Hepatocyte (in vitro differentiated cells): ENCODE measurements around the gene PRRC2A. TPM values are rescaled to one million over a fixed set of nuclear protein-coding genes. Genes with fewer than 3 reads are reported as not detected.

Source experiments
- DNase-seq: peaks from one replicate; pipeline ENCODE4 v3.0.0-alpha.2; 2016; ENCODE audit warnings: low spot score
- H2AFZ ChIP-seq: fragments of 200-600 bp; sonication (generic); 2 replicates; pipeline ENCODE4 v1.6.0; 2016; ENCODE audit warnings: antibody characterized with exemption, mild to moderate bottlenecking
- H3K27ac ChIP-seq: fragments of 200-600 bp; sonication (generic); 2 replicates; pipeline ENCODE4 v1.5.1; 2016; ENCODE audit warnings: mild to moderate bottlenecking
- H3K27me3 ChIP-seq: fragments of 200-600 bp; sonication (generic); 2 replicates; pipeline ENCODE4 v1.6.1; 2016
- H3K36me3 ChIP-seq: fragments of 200-600 bp; sonication (generic); replicated peaks from 2 replicates; pipeline ENCODE4 v1.5.1; 2016; ENCODE audit warnings: low read depth; ENCODE audit not compliant: insufficient read depth
- H3K4me1 ChIP-seq: fragments of 200-600 bp; sonication (generic); 2 replicates; pipeline ENCODE4 v1.5.1; 2016; ENCODE audit warnings: mild to moderate bottlenecking, moderate library complexity; ENCODE audit not compliant: insufficient read depth
- H3K4me2 ChIP-seq: fragments of 200-600 bp; sonication (generic); 2 replicates; pipeline ENCODE4 v1.6.0; 2016
- H3K4me3 ChIP-seq: fragments of 200-600 bp; sonication (generic); 2 replicates; pipeline ENCODE4 v1.5.1; 2016; ENCODE audit warnings: mild to moderate bottlenecking
- H3K79me2 ChIP-seq: fragments of 200-600 bp; sonication (generic); 2 replicates; pipeline ENCODE4 v1.6.0; 2017; ENCODE audit warnings: mild to moderate bottlenecking
- H3K9me2 ChIP-seq: fragments of 200-600 bp; sonication (generic); replicated peaks from 2 replicates; pipeline ENCODE4 v1.6.0; 2017; ENCODE audit warnings: mild to moderate bottlenecking; ENCODE audit not compliant: insufficient read depth
- H3K9me3 ChIP-seq: fragments of 200-600 bp; sonication (generic); 2 replicates; pipeline ENCODE4 v1.5.1; 2016; ENCODE audit warnings: low read depth, mild to moderate bottlenecking
- H4K20me1 ChIP-seq: fragments of 200-600 bp; sonication (generic); 2 replicates; pipeline ENCODE4 v1.6.0; 2016; ENCODE audit warnings: mild to moderate bottlenecking; ENCODE audit not compliant: insufficient read depth, poor library complexity, severe bottlenecking
- CTCF ChIP-seq: fragments of 200-600 bp; sonication (generic); IDR thresholded peaks from 2 replicates; pipeline ENCODE4 v1.5.1; 2016; ENCODE audit warnings: antibody characterized with exemption, mild to moderate bottlenecking; ENCODE audit not compliant: poor library complexity
- EZH2 ChIP-seq: fragments of 200-600 bp; sonication (generic); IDR thresholded peaks from 2 replicates; pipeline ENCODE4 v1.6.1; 2016; ENCODE audit warnings: antibody characterized with exemption, mild to moderate bottlenecking, borderline replicate concordance
- EZH2phosphoT487 ChIP-seq: fragments of 200-600 bp; sonication (generic); IDR thresholded peaks from one replicate; pipeline ENCODE4 v1.6.1; 2018; ENCODE audit warnings: antibody characterized with exemption, mild to moderate bottlenecking, low read depth, moderate library complexity; ENCODE audit not compliant: unreplicated experiment, severe bottlenecking
- WGBS: methylation state at CpG from one replicate; pipeline ENCODE4 v1.1.6; 2016; ENCODE audit warnings: low lambda C conversion rate; ENCODE audit errors: missing lambda C conversion rate; 5-methylcytosine and 5-hydroxymethylcytosine counted together
- polyA plus RNA-seq: library from polyadenylated mRNA; unstranded; fragments of >200 nt; fragmentation: Nextera tagmentation; extraction: Ambion mirVana; gene quantifications from 2 replicates; pipeline ENCODE4 v1.2.1, GENCODE V29; 2016
- total RNA-seq: library from RNA; depleted of rRNA; stranded (reverse); fragments of >200 nt; gene quantifications from 2 replicates; pipeline ENCODE4 v1.2.3, GENCODE V29; 2014

Gene PRRC2A
- total RNA-seq = 29.8 and 50.2 TPM in 2 replicates
- 47.5 and 69.0 TPM in 2 replicates for polyA plus RNA-seq

- Histone ChIP-seq H3K9me2 (no peaks in the 10 kb centered on the region), H3K27ac (peak within 1 kb of the TSS; percentile 95), H3K27me3 (no peaks in the 10 kb centered on the region), H3K36me3 (no peaks in the 10 kb centered on the region), H3K4me3 (peak within 1 kb of the TSS; percentile 51), H3K4me2 (peak within 1 kb of the TSS; percentile 91), H2AFZ (peak within 1 kb of the TSS; percentile 43), H3K4me1 (peaks cover 8% of the 10 kb centered on the region), H3K9me3 (no peaks in the 10 kb centered on the region), H4K20me1 (peaks cover 26% of the 10 kb centered on the region), H3K79me2 (peaks cover 46% of the 10 kb centered on the region)
- TF ChIP-seq EZH2phosphoT487 (no peak), EZH2 (no peak), CTCF (no peak)
- peak; percentile 98 for DNase-seq
- WGBS = 0% methylated on average over 16 of the region's 67 CpGs
These were observed at the start of gene PRRC2A for GRCh38 chr6:31620586-31621319. PRRC2A (plus strand) TSS chr6:31620715; CDS start chr6:31622790, 2,075 bp downstream.

GRCh38 chr6:31572041-31572911 lies 48.2 kb upstream of the PRRC2A start, which contains the start of gene LTA:
LTA (plus strand) TSS chr6:31572289; CDS start chr6:31572743, 454 bp downstream.
- Histone ChIP-seq H3K79me2 (no peaks in the 10 kb centered on the region), H3K4me2 (no peak within 1 kb of the TSS), H4K20me1 (no peaks in the 10 kb centered on the region), H3K9me2 (no peaks in the 10 kb centered on the region), H2AFZ (no peak within 1 kb of the TSS), H3K4me3 (no peak within 1 kb of the TSS), H3K27ac (no peak within 1 kb of the TSS), H3K27me3 (peaks cover 6% of the 10 kb centered on the region), H3K4me1 (no peaks in the 10 kb centered on the region), H3K36me3 (no peaks in the 10 kb centered on the region), H3K9me3 (no peaks in the 10 kb centered on the region)
- TF ChIP-seq EZH2 (no peak), CTCF (no peak), EZH2phosphoT487 (no peak)
- no peak for DNase-seq
- 84% methylated on average over 26 of the region's 27 CpGs for WGBS

- Histone ChIP-seq H3K27ac (no peak overlapping the region), H3K4me2 (no peak overlapping the region), H3K4me3 (no peak overlapping the region), H4K20me1 (no peaks in the 10 kb centered on the region), H3K79me2 (no peaks in the 10 kb centered on the region), H3K4me1 (no peaks in the 10 kb centered on the region), H3K27me3 (peaks cover 3% of the 10 kb centered on the region), H3K9me3 (no peaks in the 10 kb centered on the region), H3K9me2 (no peaks in the 10 kb centered on the region), H2AFZ (no peak overlapping the region), H3K36me3 (no peaks in the 10 kb centered on the region)
- WGBS = 86% methylated on average over 9 of the region's 9 CpGs
- DNase-seq = no peak
- no peak for TF ChIP-seq EZH2
These were observed 47.0 kb upstream of the PRRC2A start for GRCh38 chr6:31573239-31574105.
